Right ventricle myocardium superior (tissue), 1 donor: ENCODE measurements around the gene IL17RB. TPM values are rescaled to one million over a fixed set of nuclear protein-coding genes. Genes with fewer than 3 reads are reported as not detected.

Experiments used
- ATAC-seq: fragments of 200-7000 bp; cut with Tn5 transposase; one replicate; pipeline ENCODE4 v1.9.1; 2020; ENCODE audit warnings: mild to moderate bottlenecking; ENCODE audit not compliant: poor library complexity
- DNase-seq: peaks from one replicate; pipeline ENCODE4 v3.0.0-alpha.2; 2020
- intact Hi-C: fragments of 100-400 bp; cut with DNase I; formaldehyde crosslinking; loops from one replicate; pipeline ENCODE4 v1.11.2; 2022
- long read RNA-seq: library from polyadenylated mRNA; unstranded; transcript quantifications from one replicate; pipeline ENCODE4 v2.0.0, GENCODE V29; 2021
- total RNA-seq: library from RNA; stranded (reverse); fragmentation: NEBNext Ultra II Directional; extraction: Animal tissue kit (Norgen Biotek cat#: 25700); gene quantifications from one replicate; pipeline ENCODE4 v1.2.1, GENCODE V29; 2021
- donor health status: DM: no; HTN: yes; CAD: no; lungs with severe emphysema.

IL17RB gene
- 1.9 TPM for total RNA-seq
- long read RNA-seq, partial matches to known transcripts: 0 of 1 reads
- long read RNA-seq, other reads (novel, unspliced or antisense): 0 of 1 reads

DNA sequence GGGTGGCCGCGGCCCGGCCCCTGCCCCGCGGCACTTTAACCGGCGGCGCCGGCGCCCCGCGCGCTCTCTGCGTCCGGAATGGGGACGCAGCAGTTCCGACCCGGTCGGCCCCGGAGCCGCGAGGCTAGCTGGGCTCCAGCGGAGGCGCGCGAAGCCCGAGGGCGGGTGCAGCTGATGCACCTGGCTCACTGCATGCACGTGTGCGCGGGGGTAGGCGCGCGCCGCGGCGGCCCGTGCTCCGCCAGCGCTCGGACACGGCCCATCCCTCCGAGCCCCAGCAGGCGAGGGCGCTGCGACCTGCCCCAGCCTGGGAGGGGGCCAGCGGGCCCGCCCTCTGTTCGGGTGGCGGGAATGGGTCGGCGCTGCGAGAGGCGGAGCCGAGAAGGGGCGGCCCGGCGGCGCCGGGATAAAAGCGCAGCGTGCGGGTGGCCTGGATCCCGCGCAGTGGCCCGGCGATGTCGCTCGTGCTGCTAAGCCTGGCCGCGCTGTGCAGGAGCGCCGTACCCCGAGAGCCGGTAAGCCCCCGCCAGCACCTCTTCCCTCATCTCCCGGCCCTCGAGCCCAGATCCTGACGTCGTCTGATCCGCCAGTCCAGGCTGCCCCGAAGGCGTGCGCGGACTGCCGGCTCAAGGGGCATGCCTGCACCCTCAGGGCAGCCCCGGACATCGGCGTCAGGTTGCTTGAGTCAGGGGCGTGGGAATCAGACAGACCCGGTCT, at the start of gene IL17RB, which contains the start of gene CHDH:
Gene IL17RB (plus strand): TSS at position 435 of the 717 bp plus-strand sequence. CDS start 21 bp downstream, at position 456.
Gene CHDH (minus strand): TSS at position 286 of the 717 bp plus-strand sequence. CDS start 22,411 bp downstream, outside the sequence.
- peak; percentile 93 for ATAC-seq
- intact Hi-C loops: no loop called here
- DNase-seq: peak; percentile 72

DNA sequence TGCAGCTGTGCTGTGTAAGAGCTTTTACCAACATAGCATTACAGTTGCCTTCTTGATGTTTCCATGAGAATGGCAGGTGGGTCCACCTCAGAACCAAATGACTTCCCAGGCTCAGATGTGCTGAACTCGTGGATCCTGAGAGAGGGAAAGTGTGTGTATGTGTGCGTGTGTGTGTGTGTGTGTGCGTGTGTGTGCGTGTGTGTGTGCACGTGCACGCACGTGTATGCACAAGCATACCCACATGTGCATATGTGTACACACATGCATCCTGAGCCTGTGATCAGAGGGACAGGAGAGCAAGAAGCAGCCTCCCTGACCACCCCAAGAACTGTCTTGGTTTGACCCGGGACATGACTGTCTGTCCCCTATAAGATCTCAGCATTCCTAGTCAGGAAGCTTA, 48.2 kb upstream of the IL17RB start:
- intact Hi-C loops: no loop called here
- no peak for DNase-seq
- ATAC-seq: no peak

GRCh38 chr3:53799338-53799865, 47.0 kb upstream of the IL17RB start:
- intact Hi-C loops: no loop called here
- ATAC-seq: no peak
- no peak for DNase-seq

DNA sequence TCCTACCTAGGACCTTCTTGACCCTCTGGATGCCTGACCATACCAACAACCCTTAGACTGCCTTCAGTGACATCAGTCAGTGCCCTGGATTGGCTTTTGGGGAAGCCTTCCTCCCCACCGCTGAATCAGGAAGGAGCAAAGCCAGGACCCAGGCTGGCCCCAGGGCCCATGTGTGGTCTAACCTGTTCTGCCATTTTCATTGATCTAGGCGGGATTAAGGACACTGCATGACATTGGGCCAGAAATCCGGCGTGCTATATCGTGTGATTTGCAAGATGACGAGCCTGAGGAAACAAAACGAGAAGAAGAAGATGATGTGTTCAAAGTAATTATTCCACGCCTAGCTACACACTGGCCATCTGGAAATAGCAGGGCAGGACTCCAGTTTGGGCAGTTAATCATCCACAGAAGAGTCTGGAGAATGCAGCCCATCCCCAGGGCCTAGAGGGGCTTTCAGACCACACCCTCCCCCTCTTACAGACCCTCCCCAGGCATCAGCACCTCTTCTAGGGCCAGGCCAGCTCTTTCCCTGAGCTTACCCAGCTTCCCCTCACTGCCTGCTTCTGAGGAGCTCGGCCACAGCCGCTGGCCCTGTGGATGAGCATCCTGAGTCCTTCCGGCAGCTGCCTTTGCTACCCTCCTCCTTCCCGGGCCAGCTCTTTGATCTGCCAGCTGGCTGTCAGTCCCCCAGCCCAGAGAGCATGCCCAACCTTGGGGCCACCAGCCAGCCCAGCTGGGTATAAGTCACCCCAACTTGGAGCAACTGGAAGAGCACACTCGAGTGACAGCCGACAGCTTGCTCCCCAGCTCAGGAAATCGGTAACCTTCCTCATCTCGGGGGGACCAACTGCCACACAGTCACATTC, 46.1 kb upstream of the IL17RB start:
- intact Hi-C loops: no loop called here
- DNase-seq: no peak
- no peak for ATAC-seq

DNA sequence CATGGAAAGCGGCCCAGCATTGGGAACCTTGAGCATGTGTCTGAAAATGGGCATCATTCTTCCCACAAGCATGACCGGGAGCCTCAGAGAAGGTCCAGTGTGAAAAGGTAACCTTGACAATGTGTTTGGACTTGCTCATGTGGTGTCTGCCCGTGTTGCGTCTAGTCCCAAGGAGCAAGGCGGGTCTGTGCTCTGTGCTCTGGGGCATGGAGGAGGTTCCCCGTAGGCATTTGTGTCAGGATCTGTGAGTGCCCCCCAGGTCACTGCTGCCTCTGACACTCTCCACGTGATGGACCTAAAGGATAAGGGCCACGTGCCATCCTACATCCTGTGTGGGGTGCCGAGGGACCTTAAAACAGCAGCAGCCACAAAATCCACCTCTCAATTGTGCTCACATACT, 45.0 kb upstream of the IL17RB start:
- ATAC-seq (no peak), DNase-seq (no peak)
- intact Hi-C loops: no loop called here

DNA sequence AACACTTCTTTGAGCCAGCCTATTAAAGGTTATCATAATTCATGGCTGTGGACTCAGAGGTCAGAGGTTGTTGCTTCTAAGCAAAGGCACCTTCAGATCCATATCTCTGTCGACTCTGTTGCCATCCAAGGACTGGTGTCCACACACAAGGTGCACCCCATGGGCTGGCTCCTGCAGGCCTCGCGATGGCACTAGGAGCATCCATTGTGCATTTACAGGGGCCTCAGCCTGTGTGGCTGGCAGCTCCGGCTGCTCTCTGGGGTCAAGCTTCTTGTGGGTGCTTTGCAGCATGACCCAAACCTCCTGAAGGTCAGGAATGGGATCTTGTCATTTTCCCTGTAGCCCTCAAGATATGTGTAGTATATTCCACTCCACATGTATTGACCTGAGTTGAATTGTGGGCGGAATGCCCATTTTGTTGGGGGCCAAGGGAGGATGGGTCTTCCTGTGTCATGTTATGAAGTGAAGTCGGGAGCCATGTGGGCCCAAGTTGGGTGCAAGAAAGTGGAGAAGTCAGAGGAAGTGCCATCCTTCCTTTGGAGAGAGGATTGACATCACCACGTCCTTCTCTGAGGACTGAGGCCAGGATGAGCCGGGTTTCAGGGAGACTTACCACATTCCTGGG, 44.0 kb upstream of the IL17RB start:
- no peak for ATAC-seq
- no peak for DNase-seq
- intact Hi-C loops: no loop called here

GRCh38 chr3:53803124-53803815, 43.1 kb upstream of the IL17RB start:
- no peak for DNase-seq
- intact Hi-C loops: no loop called here
- no peak for ATAC-seq

DNA sequence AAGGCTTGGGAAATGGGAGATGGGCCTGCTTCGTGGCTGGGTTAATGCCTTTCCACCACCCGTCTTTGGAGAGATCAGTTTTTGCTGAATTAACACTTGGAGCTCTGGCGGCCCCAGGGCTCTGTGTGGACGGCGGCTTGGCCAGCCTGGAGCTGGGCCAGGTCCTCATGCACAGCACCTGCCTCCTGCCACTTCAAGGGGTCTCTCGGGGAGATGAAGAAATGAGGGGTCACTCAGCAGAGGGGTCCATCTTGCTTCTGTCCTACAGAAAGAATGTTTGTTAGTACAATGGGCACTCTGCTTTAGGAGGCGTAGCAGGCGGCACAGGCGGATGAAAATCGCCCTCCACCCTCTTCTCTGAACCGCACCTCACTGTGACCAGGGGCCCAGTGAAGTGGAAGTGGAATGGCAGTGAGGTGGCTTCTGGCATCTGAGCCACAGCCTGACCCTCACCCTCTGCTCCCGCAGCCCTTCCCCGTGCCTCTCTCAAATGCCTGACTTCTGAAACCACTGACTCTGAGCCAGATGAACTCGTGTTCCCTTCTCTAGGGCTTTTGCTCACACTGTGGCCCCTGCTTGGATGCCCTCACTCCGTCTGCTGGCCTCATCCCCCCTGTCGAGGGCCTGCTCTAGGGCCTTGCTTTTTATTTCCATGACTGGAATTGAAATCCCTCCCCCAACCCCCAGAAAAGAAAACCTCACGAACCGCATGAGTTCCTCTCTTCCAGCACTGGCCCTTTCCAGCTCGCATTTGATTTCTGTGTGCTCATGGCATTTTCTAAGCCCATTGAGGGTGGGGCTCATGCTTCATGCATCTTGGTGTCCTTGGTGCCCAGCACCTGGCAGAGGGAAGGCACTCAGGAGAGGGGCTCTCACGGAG, 42.3 kb upstream of the IL17RB start:
- ATAC-seq (no peak), DNase-seq (no peak)
- intact Hi-C loops: no loop called here

DNA sequence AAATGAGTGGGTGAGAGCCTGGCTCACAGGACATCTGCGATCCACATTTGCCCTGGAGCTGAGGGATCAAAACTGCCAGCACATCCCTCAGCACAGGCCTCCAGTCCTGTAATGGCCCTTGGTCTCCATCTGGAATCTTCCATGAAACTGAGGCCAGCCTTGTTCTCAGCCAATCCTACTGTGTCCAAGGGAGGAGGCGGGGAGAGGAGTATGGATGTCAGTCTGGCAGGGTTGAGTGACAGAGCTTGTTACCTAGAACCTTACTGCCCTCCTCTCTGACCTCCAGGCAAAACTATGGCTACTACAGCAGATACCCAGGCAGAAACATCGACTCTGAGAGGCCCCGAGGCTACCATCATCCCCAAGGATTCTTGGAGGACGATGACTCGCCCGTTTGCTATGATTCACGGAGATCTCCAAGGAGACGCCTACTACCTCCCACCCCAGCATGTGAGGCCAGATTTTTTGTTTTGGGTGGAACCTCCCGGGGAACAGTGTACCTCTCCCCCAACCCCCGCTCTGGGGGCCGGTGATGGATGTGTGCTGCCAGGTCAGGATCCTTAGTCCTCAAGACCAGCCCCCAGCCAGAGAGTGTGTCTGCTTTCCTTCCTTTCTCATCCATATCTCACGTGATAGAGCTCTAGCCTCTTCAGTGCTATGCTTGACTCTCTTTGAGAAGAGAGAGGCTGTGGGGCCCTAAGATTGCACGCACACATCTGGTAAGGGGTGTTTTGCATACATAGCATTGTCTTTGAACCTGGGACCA, 41.5 kb upstream of the IL17RB start:
- ATAC-seq (no peak), DNase-seq (no peak)
- intact Hi-C loops: no loop called here

DNA sequence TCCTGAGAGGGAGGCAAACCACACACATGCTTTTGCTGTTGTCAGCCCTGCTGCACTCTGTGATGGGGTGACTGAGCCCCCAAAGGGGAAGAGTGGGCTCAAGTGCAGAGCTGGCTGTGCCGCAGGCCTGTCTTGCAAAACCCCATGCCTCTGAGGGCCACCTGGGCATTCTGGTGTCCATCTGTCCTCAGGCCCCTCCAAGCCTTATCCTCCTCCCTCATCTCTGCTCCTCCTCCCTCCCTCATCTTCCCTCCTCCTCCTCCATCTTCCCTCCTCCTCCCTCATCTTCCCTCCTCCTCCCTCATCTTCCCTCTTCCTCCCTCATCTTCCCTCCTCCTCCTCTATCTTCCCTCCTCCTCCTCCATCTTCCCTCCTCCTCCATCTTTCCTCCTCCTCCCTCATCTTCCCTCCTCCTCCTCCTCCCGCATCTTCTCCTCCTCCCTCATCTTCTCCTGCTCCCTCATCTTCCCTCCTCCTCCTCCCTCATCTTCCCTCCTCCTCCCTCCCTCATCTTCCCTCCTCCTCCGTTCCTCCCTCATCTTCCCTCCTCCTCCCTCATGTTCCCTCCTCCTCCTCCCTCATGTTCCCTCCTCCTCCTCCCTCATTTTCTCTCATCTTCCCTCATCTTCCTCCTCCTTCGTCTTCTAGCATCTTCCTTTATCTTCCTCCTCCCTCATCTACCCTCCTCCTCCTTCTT, 40.8 kb upstream of the IL17RB start:
- no peak for ATAC-seq
- DNase-seq: no peak
- intact Hi-C loops: no loop called here

- peak; percentile 92 for ATAC-seq
- intact Hi-C loops: no loop called here
- peak; percentile 59 for DNase-seq
Measured at GRCh38 chr3:53806182-53807116, 39.9 kb upstream of the IL17RB start.

- DNase-seq: no peak
- ATAC-seq: peak; percentile 50
- intact Hi-C loops: no loop called here
Measured at GRCh38 chr3:53807117-53807810, 39.1 kb upstream of the IL17RB start.

- no peak for ATAC-seq
- intact Hi-C loops: no loop called here
- no peak for DNase-seq
Measured at GRCh38 chr3:53808496-53808895, 37.9 kb upstream of the IL17RB start.

DNA sequence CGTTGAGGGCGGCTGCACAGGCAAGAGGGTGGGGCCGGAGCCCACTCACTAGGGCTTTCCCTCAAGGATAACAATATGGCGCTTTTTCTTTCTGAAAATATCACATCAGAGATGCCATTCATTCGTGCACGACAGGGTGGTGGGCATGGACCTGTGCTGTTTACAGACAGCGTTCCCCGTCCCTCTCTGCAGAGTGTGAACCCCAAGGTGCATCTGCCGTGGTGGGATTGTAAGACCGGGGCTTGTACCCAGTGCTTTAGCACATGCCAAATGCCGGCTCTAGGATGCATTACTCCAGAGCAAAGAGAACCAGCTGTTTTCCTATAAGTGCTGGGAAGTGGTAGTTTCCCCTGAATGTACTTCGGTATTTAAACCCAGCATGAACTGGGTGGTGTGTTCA, 37.1 kb upstream of the IL17RB start:
- DNase-seq (no peak), ATAC-seq (no peak)
- intact Hi-C loops: no loop called here
